Measurements from ENCODE around the gene DNAJC5.
"Not testable (repeated sequence)": the region's sequence is repeated elsewhere in the genome, so short reads cannot be mapped to it uniquely, and the experiment has no call there.

DNAJC5 gene

DNA sequence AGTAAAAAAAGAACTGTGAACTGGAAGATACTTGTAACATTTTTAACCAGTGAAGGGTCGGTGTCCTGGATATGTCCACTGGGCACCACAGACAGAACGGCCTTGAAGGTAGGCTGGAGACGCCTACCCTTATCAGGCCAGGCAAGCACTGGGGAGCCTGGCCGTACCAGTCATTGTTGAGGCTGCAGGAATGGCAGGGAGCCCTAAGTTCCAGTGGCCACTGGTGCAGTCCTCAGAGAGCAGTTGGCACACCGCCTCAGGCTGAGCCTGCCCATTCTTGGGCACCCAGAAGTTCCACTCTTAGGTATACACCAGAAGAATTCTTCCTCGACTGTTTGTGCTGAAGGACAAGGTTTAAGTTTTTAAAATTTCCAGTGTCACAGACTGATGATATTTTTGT is 20.5 kb downstream of the DNAJC5 start:
- DNase-seq = no peak

DNA sequence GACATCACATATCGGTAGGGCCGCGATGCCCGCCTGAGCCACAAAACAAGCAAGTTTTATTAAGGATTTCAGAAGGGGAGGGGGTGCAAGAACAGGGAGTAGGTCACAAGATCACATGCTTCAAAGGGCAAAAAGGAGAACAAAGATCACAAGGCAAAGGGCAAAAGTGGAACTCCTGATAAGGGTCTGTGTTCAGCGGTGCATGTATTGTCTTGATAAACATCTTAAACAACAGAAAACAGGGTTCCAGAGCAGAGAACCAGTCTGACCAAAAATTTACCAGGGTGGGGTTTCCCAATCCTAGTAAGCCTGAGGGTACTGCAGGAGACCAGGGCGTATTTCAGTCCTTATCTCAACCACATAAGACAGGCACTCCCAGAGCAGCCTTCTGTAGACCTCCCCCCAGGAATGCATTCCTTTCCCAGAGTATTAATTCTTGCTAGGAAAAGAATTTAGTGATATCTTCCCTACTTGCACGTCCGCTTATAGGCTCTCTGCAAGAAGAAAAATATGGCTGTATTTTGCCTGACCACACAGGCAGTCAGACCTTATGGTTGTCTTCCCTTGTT is 21.5 kb downstream of the DNAJC5 start:
- not testable (repeated sequence) for DNase-seq

DNA sequence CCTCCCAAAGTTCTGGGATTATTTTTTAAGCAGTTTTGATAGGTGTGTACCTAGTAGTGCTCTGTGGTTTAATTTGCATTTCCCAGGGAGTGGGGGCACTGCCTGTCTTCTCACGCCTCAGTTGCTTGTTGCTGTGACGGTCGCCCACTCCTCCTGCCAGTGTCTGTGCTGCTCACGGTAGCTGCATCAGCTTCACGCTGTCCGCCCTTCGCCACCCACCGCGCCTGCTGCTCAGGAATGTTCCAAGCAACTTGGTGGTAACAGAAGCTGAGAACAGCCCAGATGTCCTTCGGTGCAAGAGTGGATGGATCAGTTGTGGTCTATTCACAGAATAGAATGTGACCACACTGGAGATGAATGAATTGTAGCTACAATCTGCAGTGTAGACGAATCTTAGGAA is 22.9 kb downstream of the DNAJC5 start:
- DNase-seq = no peak

DNA sequence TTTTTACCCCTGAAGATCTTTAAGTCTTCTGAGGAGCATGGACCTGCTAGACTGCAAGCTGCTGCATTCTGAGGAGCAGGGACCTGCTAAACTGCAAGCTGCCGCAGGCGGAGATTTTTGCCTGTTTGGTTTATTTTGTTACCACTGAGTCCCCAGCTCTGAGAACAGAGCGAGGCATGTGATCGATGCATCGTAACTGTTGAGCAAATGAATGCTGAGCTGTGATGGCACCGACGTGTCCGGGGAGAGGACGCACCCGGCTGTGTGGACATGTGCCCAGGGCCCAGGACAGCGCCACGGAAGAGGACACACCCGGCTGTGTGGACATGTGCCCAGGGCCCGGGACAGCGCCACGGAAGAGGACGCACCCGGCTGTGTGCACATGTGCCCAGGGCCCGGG is 24.2 kb downstream of the DNAJC5 start:
- DNase-seq = no peak

DNA sequence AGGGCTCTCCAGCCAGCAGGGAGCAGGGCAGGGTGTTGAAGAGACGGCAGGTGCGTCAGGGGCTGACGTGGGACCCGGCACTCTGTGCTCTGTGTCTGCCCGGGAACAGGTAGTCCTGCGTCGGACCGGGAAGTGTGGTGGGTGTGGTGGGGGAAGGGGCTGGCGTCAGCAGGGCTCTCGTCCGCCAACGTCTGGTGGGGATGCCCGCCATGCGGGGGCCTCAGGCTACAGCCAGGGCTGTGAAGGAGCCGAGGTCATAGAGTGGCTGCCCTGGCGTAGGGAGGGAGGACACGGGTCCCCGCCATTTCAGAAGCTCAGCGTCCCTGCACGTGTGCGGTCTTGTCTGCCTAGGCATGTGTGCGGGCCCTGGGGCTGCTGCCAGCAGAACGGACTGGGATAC is 25.3 kb downstream of the DNAJC5 start:
- no peak for DNase-seq

DNA sequence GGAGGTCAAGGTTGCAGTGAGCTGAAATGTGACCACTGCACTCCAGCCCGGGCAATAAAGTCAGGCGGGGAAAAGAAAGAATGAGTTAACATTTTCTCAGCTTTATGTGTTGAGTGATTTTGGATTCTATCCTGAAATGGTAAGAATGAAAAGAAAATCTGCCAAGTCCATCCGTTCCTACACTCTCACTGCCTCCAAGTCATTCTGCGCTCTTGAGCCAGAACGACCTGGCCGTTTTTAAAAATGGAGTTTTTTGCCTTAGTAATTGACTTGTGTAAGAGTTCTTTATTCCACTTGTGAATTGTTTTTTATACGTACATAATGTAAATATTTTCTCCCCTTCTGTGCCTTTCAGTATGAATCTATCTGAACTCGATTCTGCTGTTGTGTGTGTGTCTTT is 28.7 kb downstream of the DNAJC5 start:
- no peak for DNase-seq

DNA sequence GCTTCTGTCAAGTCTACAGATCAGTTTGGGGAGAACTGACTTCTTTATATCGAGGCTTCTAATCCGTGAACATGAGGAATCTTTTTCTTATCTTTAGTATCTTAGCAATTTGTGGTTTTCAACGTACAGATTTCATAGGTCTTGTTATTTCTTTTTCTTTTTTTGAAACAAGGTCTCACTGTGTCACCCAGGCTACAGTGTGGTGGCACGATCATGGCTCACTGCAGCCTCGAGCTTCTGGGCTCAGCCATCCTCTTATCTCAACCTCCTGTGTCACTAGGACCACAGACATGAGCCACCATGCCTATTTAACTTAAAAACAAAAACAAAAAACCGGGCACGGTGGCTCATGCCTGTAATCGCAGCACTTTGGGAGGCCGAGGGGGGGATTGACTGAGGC is 29.3 kb downstream of the DNAJC5 start:
- DNase-seq = no peak

DNA sequence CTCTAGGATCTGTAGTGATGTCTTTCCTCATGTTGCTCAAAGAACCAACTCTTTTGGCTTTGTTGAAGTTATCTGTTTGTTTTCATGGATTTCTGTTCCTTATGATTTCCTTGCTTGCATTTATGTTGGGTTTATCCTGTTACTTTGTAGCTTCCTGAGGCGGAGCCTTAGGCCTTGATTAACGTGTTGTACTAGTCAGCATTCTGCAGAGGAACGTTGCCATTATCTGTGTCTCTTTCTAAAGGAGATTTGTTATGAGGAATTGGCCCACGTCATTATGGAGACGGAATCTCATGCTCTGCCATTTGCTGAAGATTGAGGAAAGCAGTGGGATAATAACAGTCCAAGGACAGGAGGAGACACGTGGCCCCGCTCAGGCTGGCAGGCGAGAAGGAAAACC is 31.4 kb downstream of the DNAJC5 start:
- DNase-seq = no peak

DNA sequence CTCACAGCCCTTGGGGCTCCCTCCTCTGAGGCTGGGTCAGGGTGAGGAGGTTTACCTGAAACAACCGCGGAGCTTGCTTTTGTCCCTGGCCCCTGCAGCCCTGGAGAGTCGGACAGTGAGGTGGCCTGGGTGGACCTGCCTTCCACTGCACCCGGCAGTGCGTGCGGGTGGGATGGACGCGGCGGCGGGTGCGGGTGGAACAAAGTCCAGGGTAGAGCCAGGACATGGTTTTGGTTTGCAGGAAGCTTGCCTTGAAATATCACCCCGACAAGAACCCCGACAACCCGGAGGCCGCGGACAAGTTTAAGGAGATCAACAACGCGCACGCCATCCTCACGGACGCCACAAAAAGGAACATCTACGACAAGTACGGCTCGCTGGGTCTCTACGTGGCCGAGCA is 34.1 kb downstream of the DNAJC5 start:
- no peak for DNase-seq

DNA sequence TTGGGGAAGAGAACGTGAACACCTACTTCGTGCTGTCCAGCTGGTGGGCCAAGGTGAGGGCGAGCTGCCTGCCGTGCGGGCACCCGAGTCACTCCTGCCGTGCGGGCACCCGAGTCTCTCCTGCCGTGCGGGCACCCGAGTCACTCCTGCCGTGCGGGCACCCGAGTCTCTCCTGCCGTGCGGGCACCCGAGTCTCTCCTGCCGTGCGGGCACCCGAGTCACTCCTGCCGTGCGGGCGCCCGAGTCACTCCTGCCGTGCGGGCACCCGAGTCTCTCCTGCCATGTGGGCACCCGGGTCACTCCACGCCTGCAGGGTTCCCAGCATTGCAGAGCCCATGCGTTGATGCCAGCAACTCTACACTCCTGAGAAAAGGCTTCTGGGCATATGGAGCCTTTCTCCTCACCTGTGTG is 34.6 kb downstream of the DNAJC5 start:
- not testable (repeated sequence) for DNase-seq

DNA sequence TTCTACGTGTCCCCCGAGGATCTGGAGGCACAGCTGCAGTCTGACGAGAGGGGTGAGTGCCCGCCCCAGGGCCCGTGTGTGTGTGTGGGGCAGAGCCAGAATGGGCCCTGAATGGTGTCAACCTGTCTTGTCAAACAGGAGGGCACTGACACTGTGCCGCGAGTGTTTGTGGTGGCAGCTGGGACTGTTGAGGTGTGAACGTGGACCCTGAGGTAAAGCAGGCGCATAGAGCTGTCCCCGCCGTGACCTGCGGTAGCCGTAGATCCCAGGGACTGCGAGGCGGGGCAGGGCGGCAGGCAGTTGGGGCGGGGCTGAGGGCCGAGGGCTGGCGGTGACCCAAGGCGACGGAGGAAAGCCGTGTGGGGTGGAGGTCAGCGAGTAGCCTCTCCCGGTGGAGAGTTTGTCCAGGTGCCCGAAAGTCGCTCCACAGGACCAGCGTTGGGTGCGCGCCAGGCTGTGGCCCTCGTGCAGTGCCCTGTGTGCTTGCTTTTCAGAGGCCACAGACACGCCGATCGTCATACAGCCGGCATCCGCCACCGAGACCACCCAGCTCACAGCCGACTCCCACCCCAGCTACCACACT is 36.1 kb downstream of the DNAJC5 start:
- no peak for DNase-seq

DNA sequence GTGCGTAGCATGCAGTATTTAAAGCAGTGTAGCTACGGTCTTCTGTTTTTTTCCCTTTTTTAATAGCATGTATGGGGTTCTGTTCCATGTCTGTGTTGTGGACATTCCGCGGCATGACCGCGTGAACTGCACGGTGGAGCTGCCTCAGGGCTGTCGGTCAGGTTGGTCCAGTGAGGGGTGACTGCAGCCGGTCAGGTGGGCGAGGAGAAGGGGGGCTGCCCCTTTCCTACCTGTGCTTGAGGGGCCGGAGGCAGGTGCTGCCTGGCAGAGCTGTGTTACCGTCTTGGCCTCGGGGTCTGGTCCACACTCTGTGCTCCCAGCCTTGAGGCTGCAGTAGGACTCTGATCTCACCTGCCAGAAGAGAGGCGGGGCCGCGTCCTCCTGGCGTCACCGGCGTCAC is 36.8 kb downstream of the DNAJC5 start:
- no peak for DNase-seq

DNA sequence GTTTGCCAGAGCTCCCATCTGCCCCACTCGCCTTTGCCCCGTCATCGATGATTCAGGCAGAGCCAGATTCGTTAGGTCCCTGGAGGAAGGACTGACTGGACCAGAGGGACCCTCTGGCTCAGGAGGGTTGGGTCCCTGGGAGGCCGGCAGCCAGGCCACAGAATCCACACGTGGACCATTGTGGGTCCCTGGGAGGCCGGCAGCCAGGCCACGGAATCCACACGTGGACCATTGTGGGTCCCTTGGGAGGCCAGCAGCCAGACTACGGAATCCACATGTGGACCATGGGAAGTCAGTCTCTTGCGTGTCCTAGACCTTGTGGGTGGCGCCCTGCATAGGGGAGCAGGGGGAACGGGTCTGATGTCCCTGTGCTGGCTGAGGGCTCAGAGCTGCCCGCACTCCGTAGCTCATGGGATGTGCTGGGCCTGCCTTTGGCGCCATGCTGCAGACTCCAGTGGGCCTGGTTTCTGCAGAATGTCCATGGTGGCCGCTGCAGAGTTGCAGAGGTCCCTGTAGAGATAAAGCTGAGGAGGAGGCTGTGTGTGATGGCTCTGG is 37.8 kb downstream of the DNAJC5 start:
- no peak for DNase-seq

DNA sequence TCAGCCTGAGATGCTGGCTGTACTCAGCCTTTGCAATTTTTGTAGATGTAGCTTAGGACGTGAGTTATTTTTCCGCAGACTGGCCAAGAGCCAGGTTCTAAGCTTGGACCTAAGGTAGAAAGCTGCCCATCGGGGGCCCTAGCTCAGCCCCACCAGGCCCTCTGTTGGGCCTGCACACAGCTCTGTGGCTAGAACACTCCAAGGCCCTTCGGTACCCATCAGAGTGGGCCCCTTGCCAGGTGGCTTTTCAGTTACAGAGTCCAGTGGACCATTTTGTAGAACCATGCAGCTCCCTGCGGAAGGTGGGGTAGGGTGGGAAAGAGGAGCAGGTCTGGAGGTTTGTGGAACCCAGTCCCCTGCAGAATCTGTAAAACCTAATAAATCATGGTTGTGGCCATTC is 38.7 kb downstream of the DNAJC5 start:
- no peak for DNase-seq

DNA sequence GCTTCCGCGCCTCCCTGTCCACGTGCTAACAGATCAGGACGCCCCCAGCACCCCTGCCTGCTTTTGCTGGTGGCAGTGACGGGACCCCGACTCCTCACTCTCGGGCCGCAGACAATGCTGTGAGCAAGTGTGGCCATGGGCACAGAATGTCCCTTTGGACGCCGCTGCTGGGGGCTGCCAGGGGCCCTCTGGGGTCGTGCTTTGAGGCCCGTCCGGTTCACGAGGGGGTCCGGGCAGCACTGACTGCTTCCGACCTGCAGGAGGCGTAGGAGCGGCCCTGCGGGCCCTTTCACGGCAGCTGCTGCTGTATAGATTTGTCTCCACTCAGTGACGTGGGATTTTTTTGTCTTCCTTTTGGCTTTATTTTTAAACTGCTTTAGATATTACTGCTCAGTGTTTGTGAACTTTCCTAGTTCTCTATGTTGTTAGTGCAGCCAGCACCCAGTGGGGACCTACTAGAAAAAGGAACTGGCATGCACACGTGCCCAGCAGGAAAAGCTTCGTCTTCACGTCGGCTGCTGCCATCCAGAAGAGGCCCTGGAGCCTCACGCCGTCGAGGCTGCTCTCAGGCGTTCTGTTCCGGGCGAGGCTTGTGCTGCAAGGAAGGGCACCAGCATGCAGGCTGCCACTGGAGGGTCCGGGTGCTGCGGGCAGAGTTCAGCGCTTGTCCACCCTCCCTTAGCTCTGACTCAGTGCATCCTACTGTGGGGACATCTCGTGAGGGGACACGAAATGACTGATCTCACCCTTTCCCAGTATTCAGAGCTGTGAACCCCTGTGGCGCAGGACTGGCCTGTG is 39.5 kb downstream of the DNAJC5 start:
- DNase-seq = no peak

DNA sequence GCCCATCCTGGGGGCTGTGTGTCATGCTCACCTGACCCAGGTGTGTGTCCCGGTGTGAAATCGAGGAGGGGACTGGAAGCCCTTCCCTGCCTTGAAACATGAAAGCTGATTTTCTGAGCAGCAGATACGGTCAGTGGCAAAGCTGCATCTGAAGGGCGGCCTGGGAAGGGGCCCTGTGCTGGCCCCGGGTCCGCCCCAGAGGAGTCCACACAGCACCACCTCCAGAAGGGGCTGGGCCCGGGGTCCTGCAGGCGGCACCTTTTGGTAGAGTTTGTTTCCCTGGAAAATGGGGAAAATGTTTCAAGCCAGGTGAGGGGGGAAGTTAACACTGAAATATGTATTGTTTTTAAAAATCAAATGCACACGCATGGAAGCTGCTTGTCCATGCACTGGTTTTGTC is 40.5 kb downstream of the DNAJC5 start:
- DNase-seq = no peak

DNA sequence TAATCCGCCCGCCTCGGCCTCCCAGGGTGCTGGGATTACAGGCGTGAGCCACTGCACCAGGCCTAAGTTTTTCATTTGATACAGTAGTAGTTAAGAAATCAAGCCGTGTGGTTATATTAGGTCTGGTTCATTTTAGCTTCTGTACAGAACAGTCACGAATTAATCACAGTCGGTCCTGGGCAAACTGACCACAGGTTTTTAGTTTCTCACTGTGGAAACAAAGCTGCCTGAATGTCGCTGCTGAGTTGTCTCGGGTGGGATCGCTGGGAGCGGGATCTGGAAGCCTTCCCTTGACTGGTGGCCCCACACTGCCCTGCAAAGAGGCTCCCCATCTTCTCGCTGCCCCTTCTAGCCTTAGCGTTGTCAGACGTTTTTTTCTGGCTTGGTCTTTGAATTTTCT is 42.7 kb downstream of the DNAJC5 start:
- DNase-seq = no peak

DNA sequence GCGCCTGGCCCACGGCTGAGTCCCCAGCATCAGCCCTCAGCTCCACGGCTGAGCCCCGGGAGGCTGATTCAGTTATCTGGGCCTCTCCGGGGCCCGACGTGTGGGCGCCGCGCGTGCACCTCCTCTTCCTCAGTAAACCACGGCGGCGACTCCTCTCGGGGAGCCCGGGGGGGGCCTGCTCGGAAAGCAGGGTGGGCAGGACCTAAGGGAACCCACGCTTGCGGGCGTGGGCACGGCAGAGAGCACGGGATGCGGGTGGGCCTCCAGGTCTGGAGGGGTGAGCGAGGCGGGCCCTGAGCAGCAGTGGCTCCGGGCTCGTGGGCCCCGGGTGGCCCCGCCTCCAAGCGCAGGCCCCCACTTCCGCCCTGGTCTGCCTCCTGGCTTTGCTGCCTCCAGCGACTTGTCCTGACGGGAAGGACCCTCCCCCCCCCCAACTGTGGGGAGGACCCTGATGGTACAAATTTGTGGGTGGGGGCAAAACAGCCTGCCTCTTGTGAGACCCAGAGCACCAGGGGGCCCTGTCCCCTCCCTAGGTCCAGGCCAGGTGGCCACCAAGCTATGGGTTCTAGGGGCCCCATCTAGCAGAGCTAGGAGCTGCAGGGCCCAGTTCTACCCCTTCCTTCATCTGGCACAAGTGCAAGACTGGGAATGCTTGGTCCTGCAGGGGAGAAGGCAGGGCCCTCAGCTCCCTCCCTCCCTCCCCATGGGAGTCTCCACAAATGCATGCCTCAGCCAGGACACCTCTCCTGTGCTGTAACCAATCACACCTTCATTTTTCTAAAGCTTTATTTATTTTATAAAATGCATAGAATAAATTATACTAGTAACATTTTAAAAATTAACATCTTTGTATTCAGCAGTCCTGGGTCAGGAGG is 44.4 kb downstream of the DNAJC5 start:
- DNase-seq = peak; percentile 64

DNA sequence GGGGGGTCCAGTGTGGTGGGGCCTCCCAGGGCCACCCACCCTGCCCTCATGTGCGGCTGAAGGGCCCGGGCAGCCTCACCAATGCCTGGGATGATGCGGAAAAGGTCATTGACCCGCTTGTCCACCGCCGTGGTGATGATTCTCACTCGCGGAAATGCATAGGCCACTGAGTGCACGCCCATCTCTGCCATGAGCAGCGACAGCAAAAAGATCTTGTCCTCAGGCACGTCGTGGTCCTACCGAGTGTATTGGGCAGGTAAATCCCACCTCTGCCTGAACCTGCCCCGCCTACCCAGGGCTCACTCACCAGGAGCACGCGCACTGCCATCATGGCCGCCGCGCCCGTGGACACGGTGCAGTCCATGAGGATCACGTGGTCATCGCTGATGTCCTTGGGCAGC is 45.1 kb downstream of the DNAJC5 start:
- DNase-seq = no peak

DNA sequence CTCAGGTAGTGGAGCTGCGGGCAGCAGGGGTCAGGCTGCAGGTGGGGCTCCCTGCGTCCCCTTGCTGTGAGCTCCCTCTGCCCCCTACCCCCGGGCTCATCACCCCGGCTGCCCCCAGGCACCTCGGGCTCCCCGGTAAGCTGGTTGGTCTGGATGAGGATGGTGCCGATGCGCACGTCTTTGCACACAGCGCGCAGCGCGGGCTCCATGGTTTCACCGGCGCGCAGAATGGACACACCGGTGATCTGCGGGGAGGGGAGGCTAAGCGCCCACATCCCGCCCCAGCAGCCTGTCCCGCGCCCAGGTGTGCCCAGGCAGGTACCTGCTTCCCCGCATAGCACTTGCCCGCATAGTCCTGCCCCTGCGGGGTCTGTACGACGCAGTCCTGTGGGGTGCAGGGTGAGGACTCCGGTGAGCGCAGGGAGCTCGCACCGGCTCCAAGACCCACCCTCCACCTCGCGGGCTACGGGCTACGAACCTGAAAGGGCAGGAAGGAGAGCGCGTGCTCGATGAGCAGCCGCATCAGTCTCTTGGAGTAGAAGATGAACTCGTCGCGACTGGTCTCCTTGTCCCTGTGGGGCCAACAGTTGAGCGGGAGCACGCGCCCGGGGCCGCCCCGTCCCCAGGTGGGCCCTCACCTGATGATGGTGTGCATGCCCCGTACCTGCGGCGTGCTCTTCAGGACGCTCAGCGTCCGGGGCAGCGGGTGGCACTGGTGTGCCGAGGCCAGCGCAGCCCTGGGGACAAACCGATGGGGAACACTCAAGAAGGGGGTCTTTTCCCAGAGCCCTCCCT is 45.7 kb downstream of the DNAJC5 start:
- DNase-seq = peak; percentile 62

DNA sequence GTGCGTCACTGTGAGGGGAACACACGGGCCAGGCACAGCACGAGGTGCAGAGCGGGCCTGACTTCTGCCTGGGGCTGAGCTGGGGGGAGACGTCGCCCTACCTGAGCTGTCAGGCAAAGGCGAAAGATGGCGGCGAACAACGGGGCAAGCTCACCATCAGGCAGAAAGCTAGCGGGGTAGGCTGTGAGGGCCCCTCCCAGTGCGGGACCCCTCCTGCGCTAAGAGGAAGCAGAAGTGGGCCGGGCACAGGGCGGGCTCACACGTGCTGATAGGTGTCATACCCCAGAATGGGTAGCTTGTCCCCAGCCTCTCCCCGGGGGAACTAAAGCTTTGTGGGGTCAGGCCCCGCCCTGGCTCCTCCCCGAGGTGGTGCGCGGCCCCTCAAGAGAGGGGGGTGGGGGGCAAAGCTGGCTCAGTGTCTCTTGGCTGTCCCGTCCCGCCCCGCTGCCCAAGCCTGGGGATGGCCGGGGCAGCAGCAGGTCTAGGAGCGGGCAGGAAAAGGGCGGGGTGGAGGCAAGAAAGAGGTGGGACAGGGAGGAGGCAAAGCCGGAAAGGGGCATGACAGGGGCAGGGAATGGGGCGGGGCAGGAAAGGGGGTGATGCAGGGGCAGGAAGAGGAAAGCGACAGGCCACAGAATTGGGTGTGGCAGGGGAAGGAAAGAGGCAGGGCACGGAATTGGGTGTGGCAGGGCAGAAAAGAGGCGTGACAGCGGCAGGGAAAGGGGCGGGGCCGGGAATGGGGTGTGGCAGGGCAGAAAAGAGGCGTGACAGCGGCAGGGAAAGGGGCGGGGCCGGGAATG is 46.6 kb downstream of the DNAJC5 start:
- peak; percentile 87 for DNase-seq

All from activated effector memory CD4-positive, alpha-beta T cell treated with anti-CD3 and anti-CD28 coated beads, Interleukin-2, amount 50 U/mL, for 16 hours (primary cell).